HG02678 (cell line): Measurements from ENCODE around the gene KAZN.
"Not testable (repeated sequence)": the region's sequence is repeated elsewhere in the genome, so short reads cannot be mapped to it uniquely, and the experiment has no call there.

Source experiments
- ATAC-seq: cut with Tn5 transposase; IDR thresholded peaks from one replicate; pipeline ENCODE4 v1.9.1; 2021; ENCODE audit warnings: mild to moderate bottlenecking, moderate library complexity; ENCODE audit not compliant: unreplicated experiment

Gene KAZN

GRCh38 chr1:15115542-15116330, 517.3 kb downstream of the KAZN start:
- no peak for ATAC-seq

GRCh38 chr1:15116966-15117365, 518.5 kb downstream of the KAZN start:
- ATAC-seq, result no peak

GRCh38 chr1:15117671-15118325, 519.3 kb downstream of the KAZN start:
- ATAC-seq, result no peak

- ATAC-seq, result no peak
Observed at GRCh38 chr1:15118579-15118978, 520.1 kb downstream of the KAZN start.

- ATAC-seq, result no peak
Observed at GRCh38 chr1:15120251-15120945, 521.9 kb downstream of the KAZN start.

GRCh38 chr1:15122331-15122730, 523.8 kb downstream of the KAZN start:
- no peak for ATAC-seq

- ATAC-seq, result no peak
Observed at GRCh38 chr1:15123270-15123669, 524.8 kb downstream of the KAZN start.

GRCh38 chr1:15123925-15124324, 525.4 kb downstream of the KAZN start:
- ATAC-seq, result no peak

- no peak for ATAC-seq
Observed at GRCh38 chr1:15124362-15125100, 526.0 kb downstream of the KAZN start.

GRCh38 chr1:15125101-15125745, 526.7 kb downstream of the KAZN start:
- no peak for ATAC-seq

- no peak for ATAC-seq
Observed at GRCh38 chr1:15128077-15128476, 529.6 kb downstream of the KAZN start.

- peak; percentile 63 for ATAC-seq
Observed at GRCh38 chr1:15128520-15129313, 530.2 kb downstream of the KAZN start.

- ATAC-seq, result no peak
Observed at GRCh38 chr1:15129944-15130343, 531.5 kb downstream of the KAZN start.

GRCh38 chr1:15130607-15131006, 532.1 kb downstream of the KAZN start:
- no peak for ATAC-seq

- ATAC-seq, result no peak
Observed at GRCh38 chr1:15132965-15133364, 534.5 kb downstream of the KAZN start.

GRCh38 chr1:15134285-15134684, 535.8 kb downstream of the KAZN start:
- no peak for ATAC-seq

- not testable (repeated sequence) for ATAC-seq
Observed at GRCh38 chr1:15135604-15136003, 537.1 kb downstream of the KAZN start.

- no peak for ATAC-seq
Observed at GRCh38 chr1:15137809-15138208, 539.3 kb downstream of the KAZN start.

GRCh38 chr1:15139654-15140350, 541.3 kb downstream of the KAZN start:
- no peak for ATAC-seq
